ENCODE measurements around the gene ASRGL1. TPM values are rescaled to one million over a fixed set of nuclear protein-coding genes. Genes with fewer than 3 reads are reported as not detected.

The ASRGL1 gene
- polyA plus RNA-seq, 1 of the 3 experiments (the other 2 are of a cell fraction), result 4.3 TPM

- no peak overlapping the region for H3K27ac ChIP-seq (ENCODE audit: low read depth in 2 of 2, low read length in 1 of 2)
- H4K20me1 ChIP-seq (ENCODE audit: insufficient read depth), result no peaks in the 10 kb centered on the region
- ChIA-PET CTCF (interaction anchor here (1.0 to 1.2 kb wide), 2 partner anchors 15 to 78 kb away, joined by 3 read pairs; no protein-coding TSS in a partner anchor), POLR2A (no interaction called here)
- no peaks in the 10 kb centered on the region for H3K4me1 ChIP-seq (ENCODE audit: control insufficient read depth in 1 of 2, insufficient read depth in 2 of 2, low read depth in 1 of 2, low read length in 1 of 2)
- no peak for DNase-seq
- no peak for TF ChIP-seq JUND (IDR thresholded peaks at IDR 0.05)
- TF ChIP-seq, protein P1, sequence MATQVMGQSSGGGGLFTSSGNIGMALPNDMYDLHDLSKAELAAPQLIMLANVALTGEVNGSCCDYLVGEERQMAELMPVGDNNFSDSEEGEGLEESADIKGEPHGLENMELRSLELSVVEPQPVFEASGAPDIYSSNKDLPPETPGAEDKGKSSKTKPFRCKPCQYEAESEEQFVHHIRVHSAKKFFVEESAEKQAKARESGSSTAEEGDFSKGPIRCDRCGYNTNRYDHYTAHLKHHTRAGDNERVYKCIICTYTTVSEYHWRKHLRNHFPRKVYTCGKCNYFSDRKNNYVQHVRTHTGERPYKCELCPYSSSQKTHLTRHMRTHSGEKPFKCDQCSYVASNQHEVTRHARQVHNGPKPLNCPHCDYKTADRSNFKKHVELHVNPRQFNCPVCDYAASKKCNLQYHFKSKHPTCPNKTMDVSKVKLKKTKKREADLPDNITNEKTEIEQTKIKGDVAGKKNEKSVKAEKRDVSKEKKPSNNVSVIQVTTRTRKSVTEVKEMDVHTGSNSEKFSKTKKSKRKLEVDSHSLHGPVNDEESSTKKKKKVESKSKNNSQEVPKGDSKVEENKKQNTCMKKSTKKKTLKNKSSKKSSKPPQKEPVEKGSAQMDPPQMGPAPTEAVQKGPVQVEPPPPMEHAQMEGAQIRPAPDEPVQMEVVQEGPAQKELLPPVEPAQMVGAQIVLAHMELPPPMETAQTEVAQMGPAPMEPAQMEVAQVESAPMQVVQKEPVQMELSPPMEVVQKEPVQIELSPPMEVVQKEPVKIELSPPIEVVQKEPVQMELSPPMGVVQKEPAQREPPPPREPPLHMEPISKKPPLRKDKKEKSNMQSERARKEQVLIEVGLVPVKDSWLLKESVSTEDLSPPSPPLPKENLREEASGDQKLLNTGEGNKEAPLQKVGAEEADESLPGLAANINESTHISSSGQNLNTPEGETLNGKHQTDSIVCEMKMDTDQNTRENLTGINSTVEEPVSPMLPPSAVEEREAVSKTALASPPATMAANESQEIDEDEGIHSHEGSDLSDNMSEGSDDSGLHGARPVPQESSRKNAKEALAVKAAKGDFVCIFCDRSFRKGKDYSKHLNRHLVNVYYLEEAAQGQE (IDR thresholded peaks at IDR 0.05; ENCODE audit: low read depth, low read length), result peak; percentile 93
- no peak overlapping the region for H3K4me2 ChIP-seq
- H3F3A ChIP-seq (replicated peaks; ENCODE audit: insufficient read depth), result no peaks in the 10 kb centered on the region
- no peaks in the 10 kb centered on the region for H3K9me2 ChIP-seq
- no peak overlapping the region for H3K4me3 ChIP-seq (ENCODE audit: low read depth in 2 of 2, low read length in 1 of 2)
- H3K27me3 ChIP-seq (ENCODE audit: insufficient read depth), result no peaks in the 10 kb centered on the region; the same call in 1 of the 2 replicates
- no peak overlapping the region for H3K9ac ChIP-seq
- H3K79me2 ChIP-seq (ENCODE audit: insufficient read depth), result no peaks in the 10 kb centered on the region
- WGBS (ENCODE audit: low lambda C conversion rate), result 0% methylated on average over 1 of the region's 2 CpGs
- H3K36me3 ChIP-seq (replicated peaks in 1 of 2; ENCODE audit: control insufficient read depth in 1 of 2, insufficient read depth in 2 of 2, low read length in 1 of 2), result no peaks in the 10 kb centered on the region
- no peak overlapping the region for H2AFZ ChIP-seq (ENCODE audit: low read depth)
- no peaks in the 10 kb centered on the region for H3K9me3 ChIP-seq
These were observed 41.7 kb upstream of the ASRGL1 start for GRCh38 chr11:62295504-62295903.

GRCh38 chr11:62298975-62299374 is 38.3 kb upstream of the ASRGL1 start, which contains the start of gene SCGB1D4:
Gene SCGB1D4, minus strand, starts transcription at chr11:62299075. Its CDS starts 65 bp downstream, at chr11:62299010.
- ChIA-PET CTCF (interaction anchor here (4.7 kb wide), 1 partner anchor 11 kb away, joined by 38 read pairs; no protein-coding TSS in a partner anchor), POLR2A (no interaction called here)
- Histone ChIP-seq H3K27ac (ENCODE audit: low read depth in 2 of 2, low read length in 1 of 2) (no peak within 1 kb of the TSS), H3F3A (replicated peaks; ENCODE audit: insufficient read depth) (no peaks in the 10 kb centered on the region), H3K79me2 (ENCODE audit: insufficient read depth) (no peaks in the 10 kb centered on the region), H3K9ac (no peak within 1 kb of the TSS), H3K27me3 (ENCODE audit: insufficient read depth) (no peaks in the 10 kb centered on the region; the same call in 1 of the 2 replicates), H3K4me1 (ENCODE audit: control insufficient read depth in 1 of 2, insufficient read depth in 2 of 2, low read depth in 1 of 2, low read length in 1 of 2) (no peaks in the 10 kb centered on the region), H3K9me2 (no peaks in the 10 kb centered on the region), H3K4me3 (ENCODE audit: low read depth in 2 of 2, low read length in 1 of 2) (no peak within 1 kb of the TSS), H3K4me2 (no peak within 1 kb of the TSS), H3K36me3 (replicated peaks in 1 of 2; ENCODE audit: control insufficient read depth in 1 of 2, insufficient read depth in 2 of 2, low read length in 1 of 2) (no peaks in the 10 kb centered on the region), H4K20me1 (ENCODE audit: insufficient read depth) (no peaks in the 10 kb centered on the region), H3K9me3 (no peaks in the 10 kb centered on the region), H2AFZ (ENCODE audit: low read depth) (no peak within 1 kb of the TSS)
- 0% methylated on average over 3 of the region's 7 CpGs for WGBS (ENCODE audit: low lambda C conversion rate)
- no peak for DNase-seq
- TF ChIP-seq PBX3 (IDR thresholded peaks at IDR 0.05) (no peak), MEF2A (IDR thresholded peaks at IDR 0.05; ENCODE audit: borderline replicate concordance, low read depth) (no peak), CHD2 (IDR thresholded peaks at IDR 0.05; ENCODE audit: low read length, partially characterized antibody) (no peak), YY1 (IDR thresholded peaks at IDR 0.05; ENCODE audit: low read depth) (no peak), ELF1 (IDR thresholded peaks at IDR 0.05) (no peak), RAD21 (IDR thresholded peaks at IDR 0.05; ENCODE audit: low read length) (no peak), POLR2AphosphoS5 (IDR thresholded peaks at IDR 0.05; ENCODE audit: low read depth, low read length) (no peak), TAF1 (IDR thresholded peaks at IDR 0.05; ENCODE audit: borderline replicate concordance, low read depth, low read length) (no peak), FOXM1 (IDR thresholded peaks at IDR 0.05; ENCODE audit: low read depth) (no peak), GABPA (IDR thresholded peaks at IDR 0.05; ENCODE audit: low read depth) (no peak), FOXJ3 (CRISPR knock-in tag; IDR thresholded peaks at IDR 0.05) (no peak), MXI1 (IDR thresholded peaks at IDR 0.05; ENCODE audit: low read depth, low read length) (no peak), RFX5 (IDR thresholded peaks at IDR 0.05; ENCODE audit: low read length) (no peak), SIN3A (IDR thresholded peaks at IDR 0.05; ENCODE audit: borderline replicate concordance, low read depth, low read length) (no peak)
- TF ChIP-seq, protein P1 (IDR thresholded peaks at IDR 0.05; ENCODE audit: low read depth, low read length), result no peak
- TF ChIP-seq, protein P2, sequence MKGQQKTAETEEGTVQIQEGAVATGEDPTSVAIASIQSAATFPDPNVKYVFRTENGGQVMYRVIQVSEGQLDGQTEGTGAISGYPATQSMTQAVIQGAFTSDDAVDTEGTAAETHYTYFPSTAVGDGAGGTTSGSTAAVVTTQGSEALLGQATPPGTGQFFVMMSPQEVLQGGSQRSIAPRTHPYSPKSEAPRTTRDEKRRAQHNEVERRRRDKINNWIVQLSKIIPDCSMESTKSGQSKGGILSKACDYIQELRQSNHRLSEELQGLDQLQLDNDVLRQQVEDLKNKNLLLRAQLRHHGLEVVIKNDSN (IDR thresholded peaks at IDR 0.05; ENCODE audit: borderline replicate concordance, low read depth), result no peak
- TF ChIP-seq, protein P3, sequence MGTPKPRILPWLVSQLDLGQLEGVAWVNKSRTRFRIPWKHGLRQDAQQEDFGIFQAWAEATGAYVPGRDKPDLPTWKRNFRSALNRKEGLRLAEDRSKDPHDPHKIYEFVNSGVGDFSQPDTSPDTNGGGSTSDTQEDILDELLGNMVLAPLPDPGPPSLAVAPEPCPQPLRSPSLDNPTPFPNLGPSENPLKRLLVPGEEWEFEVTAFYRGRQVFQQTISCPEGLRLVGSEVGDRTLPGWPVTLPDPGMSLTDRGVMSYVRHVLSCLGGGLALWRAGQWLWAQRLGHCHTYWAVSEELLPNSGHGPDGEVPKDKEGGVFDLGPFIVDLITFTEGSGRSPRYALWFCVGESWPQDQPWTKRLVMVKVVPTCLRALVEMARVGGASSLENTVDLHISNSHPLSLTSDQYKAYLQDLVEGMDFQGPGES (IDR thresholded peaks at IDR 0.05; ENCODE audit: low read depth, low read length), result no peak
